Kidney epithelial cell (primary cell): Measurements from ENCODE around the gene SORT1. TPM values are rescaled to one million over a fixed set of nuclear protein-coding genes. Genes with fewer than 3 reads are reported as not detected.
A peak's percentile ranks its signal among the peaks of the same experiment; 100 is the strongest.
"Not testable (repeated sequence)": the region's sequence is repeated elsewhere in the genome, so short reads cannot be mapped to it uniquely, and the experiment has no call there.

ENCODE experiments used
- DNase-seq: peaks from one replicate; pipeline ENCODE4 v3.0.0-alpha.2; 2010; ENCODE audit warnings: low read depth
- H3K27me3 ChIP-seq: 2 replicates; pipeline ENCODE4 v1.6.0; 2011; ENCODE audit warnings: low read length; ENCODE audit not compliant: control insufficient read depth, insufficient read depth
- H3K36me3 ChIP-seq: 2 replicates; pipeline ENCODE4 v1.5.1; 2011; ENCODE audit warnings: low read length; ENCODE audit not compliant: control insufficient read depth, insufficient read depth
- H3K4me3 ChIP-seq: 2 replicates; pipeline ENCODE4 v1.5.1; 2011; ENCODE audit warnings: low read depth, mild to moderate bottlenecking, control low read depth, low read length
- CTCF ChIP-seq: IDR thresholded peaks from 2 replicates; pipeline ENCODE4 v1.5.1; 2011; ENCODE audit warnings: mild to moderate bottlenecking, moderate library complexity, low read length, control low read depth, inconsistent platforms; ENCODE audit not compliant: insufficient read depth, poor library complexity, severe bottlenecking
- total RNA-seq: library from RNA; depleted of rRNA; stranded (reverse); fragments of >200 nt; gene quantifications from 2 replicates; pipeline ENCODE4 v1.2.3, GENCODE V29; 2015

Gene SORT1
- total RNA-seq, 1 donor from 2014 or later: 65.2 TPM

- peak; percentile 29 for DNase-seq
- Histone ChIP-seq H3K27me3 (no peaks in the 10 kb centered on the region), H3K4me3 (peak overlapping the region; percentile 57), H3K36me3 (no peaks in the 10 kb centered on the region)
- no peak for TF ChIP-seq CTCF
Observed at GRCh38 chr1:109395602-109396512, 1.9 kb downstream of the SORT1 start.

- not testable (repeated sequence) for H3K27me3 ChIP-seq, H3K36me3 ChIP-seq, H3K4me3 ChIP-seq, DNase-seq
Observed at GRCh38 chr1:109395282-109395599, 2.5 kb downstream of the SORT1 start.

GRCh38 chr1:109394591-109395281 is 3.0 kb downstream of the SORT1 start:
- no peak for DNase-seq
- Histone ChIP-seq H3K4me3 (no peak overlapping the region), H3K36me3 (no peaks in the 10 kb centered on the region), H3K27me3 (no peaks in the 10 kb centered on the region)
- no peak for TF ChIP-seq CTCF

GRCh38 chr1:109393617-109394233 is 4.0 kb downstream of the SORT1 start:
- Histone ChIP-seq H3K4me3 (no peak overlapping the region), H3K27me3 (no peaks in the 10 kb centered on the region), H3K36me3 (no peaks in the 10 kb centered on the region)
- no peak for TF ChIP-seq CTCF
- no peak for DNase-seq

- TF ChIP-seq CTCF: no peak
- H3K4me3 ChIP-seq: no peak overlapping the region
Observed at GRCh38 chr1:109392788-109393616, 4.7 kb downstream of the SORT1 start.

More at GRCh38 chr1:109392788-109393616, 4.7 kb downstream of the SORT1 start:
- Histone ChIP-seq H3K36me3 (no peaks in the 10 kb centered on the region), H3K27me3 (no peaks in the 10 kb centered on the region)
- DNase-seq: no peak
